Fibroblast of the aortic adventitia (primary cell): ENCODE results near the gene WDR46. TPM values are rescaled to one million over a fixed set of nuclear protein-coding genes. Genes with fewer than 3 reads are reported as not detected.

ENCODE experiments used
- DNase-seq: peaks from one replicate; pipeline ENCODE4 v3.0.0-alpha.2; 2010; ENCODE audit warnings: low read depth
- H3K4me3 ChIP-seq: 2 replicates; pipeline ENCODE4 v1.5.1; 2011; ENCODE audit warnings: low read depth, mild to moderate bottlenecking, control low read depth, low read length, moderate library complexity
- CTCF ChIP-seq: IDR thresholded peaks from 2 replicates; pipeline ENCODE4 v1.5.1; 2011; ENCODE audit warnings: mild to moderate bottlenecking, low read length, control low read depth, inconsistent platforms; ENCODE audit not compliant: insufficient read depth
- total RNA-seq: library from RNA; depleted of rRNA; stranded (reverse); fragments of >200 nt; gene quantifications from 2 replicates; pipeline ENCODE4 v1.2.3, GENCODE V29; 2012; ENCODE audit warnings: low replicate concordance

WDR46 gene
- total RNA-seq, 1 donor = 85.0 TPM

DNA sequence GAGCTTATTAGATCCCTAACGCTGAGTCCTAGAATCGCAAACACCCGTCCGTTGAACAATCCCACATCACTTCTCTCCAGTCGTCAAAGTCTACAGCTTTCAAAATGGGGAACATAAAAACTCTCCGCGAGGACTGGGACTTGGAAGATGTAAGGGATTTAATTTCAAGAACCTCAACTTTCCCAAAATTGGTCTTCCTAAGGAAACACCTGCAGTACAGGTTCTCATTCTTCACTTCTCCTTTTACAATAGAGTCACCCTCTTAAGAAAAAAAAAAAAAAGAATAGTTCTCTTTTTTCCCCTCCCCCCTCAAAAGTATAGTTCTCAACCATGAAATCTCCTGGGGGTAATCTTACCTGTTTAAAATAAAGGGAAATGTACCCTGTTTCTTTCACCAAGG is 35.1 kb upstream of the WDR46 start:
- H3K4me3 ChIP-seq = peak overlapping the region; percentile 84
- no peak for TF ChIP-seq CTCF
- no peak for DNase-seq

DNA sequence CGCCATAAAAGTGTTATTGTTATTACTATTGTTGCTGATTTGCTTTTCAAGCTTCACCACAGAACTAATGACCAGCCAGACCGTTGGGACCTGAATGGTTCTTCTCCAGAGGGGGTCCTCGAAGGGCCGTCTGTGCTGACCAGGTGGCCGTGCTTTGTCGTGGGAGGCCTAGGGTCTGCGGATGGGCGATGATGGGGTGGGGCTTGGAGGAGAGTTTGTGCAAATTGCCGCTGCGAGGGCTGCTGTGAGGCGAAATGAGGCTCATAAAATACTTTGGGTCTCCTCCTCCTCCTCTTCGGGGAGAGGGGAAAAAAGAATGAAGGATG is 34.5 kb upstream of the WDR46 start:
- no peak for DNase-seq
- H3K4me3 ChIP-seq = peak overlapping the region; percentile 84
- no peak for TF ChIP-seq CTCF

DNA sequence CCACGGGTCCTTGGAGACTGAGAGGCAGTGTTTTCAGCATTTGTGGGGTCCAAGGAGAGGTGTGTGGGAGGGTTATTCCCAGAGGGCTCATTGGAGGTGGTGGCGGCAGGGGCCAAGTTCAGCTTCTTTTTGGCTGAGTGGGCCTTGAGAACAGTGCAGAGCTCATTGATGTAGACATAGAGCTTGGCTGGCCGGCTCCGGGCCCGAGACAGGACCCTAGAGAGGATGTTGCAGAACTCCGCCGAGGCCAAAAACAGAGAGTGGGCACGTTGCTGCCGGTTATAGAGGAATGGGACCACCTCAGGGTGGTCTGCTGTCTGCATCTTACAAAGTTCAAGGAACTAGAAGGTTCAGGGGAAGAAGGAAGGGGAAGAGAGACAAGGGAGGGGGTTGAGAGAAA is 32.2 kb upstream of the WDR46 start:
- DNase-seq = no peak
- H3K4me3 ChIP-seq = peak overlapping the region; percentile 84
- TF ChIP-seq CTCF = no peak

DNA sequence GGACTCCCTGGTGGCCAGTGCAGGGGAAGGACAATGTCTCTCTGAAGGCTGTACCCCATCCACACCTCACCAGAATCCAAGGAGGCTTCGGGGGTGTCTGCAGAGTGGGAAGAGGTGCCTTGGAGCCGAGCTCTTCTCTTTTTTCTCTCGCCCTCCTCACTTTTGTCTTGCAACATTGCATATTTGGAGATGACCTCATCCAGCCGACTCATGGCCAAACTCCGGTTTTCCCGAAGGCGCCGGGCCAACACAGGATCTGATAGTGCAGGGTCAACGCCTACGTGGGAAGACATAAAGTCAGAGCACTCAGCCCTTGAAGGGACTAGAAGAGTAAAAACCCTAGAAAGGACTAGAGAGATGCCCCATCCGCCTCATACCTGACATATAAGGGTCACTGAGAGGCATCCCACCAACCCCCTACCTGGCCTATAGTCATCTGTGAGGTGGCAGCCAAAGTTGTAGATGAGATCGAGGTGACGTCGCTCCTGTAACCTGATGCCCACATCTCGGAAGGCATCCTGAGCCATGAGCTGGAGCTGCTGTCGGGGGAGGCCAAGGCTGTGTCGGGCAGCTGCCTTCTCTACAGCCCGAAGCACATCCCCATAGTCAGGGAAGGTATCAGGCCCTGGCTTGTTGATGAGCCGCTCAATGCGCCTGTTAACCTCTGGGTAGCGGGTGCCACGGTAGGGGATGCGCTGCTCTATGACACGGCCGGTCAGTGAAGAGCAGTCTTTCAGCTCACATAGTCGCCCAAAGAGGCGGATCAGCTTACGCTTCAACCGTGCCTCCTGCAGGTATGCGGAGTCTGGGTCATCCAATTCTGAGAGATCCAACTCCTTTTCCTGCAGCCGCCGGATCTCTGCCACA is 31.5 kb upstream of the WDR46 start:
- no peak for TF ChIP-seq CTCF
- DNase-seq = peak; percentile 96
- peak overlapping the region; percentile 84 for H3K4me3 ChIP-seq

DNA sequence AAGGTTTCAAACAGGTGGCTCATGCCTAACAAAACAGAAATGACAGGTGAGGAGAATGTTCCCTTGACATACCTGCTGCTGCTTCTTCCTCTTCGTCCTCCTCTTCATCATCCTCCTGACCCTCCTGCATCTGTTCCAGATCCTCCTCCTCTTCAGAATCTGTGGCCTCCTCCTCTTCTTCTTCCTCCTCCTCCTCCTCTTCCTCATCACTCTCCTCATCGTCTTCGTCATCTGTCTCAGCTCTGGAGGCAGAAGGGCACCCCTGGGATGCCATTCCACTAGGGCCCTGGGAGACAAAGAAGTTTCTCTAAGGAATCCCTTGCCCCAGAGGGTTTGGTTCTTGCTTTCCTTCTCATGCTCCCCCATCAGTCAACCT is 30.9 kb upstream of the WDR46 start:
- TF ChIP-seq CTCF = no peak
- peak overlapping the region; percentile 55 for H3K4me3 ChIP-seq
- DNase-seq = no peak

DNA sequence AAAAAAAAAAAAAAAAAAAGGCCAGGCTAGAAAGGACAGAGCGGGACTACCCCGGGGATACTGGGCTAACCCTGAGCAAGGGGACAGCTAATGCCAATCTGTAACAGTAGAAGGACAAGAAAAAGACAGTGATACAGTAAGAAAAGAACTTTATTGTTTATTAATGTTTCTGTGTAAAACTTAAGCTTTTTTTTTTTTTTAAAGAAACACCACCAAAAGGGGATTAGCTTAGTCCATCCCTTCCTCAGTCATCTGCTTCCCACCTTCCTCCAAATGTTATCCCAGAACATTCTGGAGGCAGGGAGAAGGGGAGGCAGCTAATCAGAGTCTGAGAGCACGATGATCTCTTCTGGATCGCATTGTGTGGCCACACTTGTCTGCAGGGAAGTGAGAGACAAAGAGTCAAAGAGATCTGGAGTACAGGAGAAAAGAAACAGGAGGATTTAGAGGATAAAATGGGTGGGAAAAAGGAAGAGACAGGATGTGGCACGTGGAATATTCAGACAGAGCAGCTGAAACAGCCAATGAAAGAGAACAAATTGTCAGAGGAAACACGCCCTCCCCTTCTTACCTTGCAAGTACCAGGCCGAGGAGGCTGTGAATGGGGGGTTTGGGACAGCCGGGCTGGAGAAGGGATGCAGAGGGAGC is 29.5 kb upstream of the WDR46 start:
- no peak for TF ChIP-seq CTCF
- peak overlapping the region; percentile 58 for H3K4me3 ChIP-seq

More for the DNA sequence above, 29.5 kb upstream of the WDR46 start:
- no peak for DNase-seq
